ENCODE results near the gene TP53BP2. TPM values are rescaled to one million over a fixed set of nuclear protein-coding genes. Genes with fewer than 3 reads are reported as not detected.

The TP53BP2 gene
- total RNA-seq, 1 donor from 2014 or later = 46.6 TPM

DNA sequence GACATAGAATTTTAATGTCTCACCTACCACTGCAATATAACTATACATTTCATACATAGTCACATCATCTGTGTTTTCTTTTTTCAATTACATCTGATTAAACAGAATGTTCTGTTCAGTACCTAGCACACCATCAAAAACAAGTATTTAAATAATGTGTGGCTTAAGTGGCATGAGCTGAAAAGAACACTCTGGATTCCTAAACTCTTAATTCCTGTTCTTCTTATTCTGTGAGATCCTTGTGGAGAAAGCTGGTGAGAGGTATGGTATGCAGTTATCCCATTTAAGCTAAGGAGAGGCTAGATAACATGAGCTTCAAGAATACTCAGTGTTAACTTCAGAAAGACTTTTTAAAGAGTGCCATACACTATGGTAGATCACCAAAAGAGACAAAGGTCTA is 5.5 kb downstream of the TP53BP2 start:
- Histone ChIP-seq H3K4me3 (ENCODE audit: insufficient read depth, low read depth, low read length) (no peak overlapping the region), H3K9me3 (ENCODE audit: insufficient read depth, low read depth, low read length) (no peaks in the 10 kb centered on the region), H4K20me1 (ENCODE audit: insufficient read depth, low read length) (peaks cover 79% of the 10 kb centered on the region), H3K27ac (ENCODE audit: low read depth, low read length) (no peak overlapping the region), H3K4me1 (ENCODE audit: insufficient read depth, low read length) (peaks cover 26% of the 10 kb centered on the region), H3K4me2 (ENCODE audit: low read length) (no peak overlapping the region), H3K27me3 (ENCODE audit: insufficient read depth, low read length) (no peaks in the 10 kb centered on the region), H3K79me2 (ENCODE audit: insufficient read depth, low read length) (peaks cover 100% of the 10 kb centered on the region), H3K9ac (ENCODE audit: low read length) (peak overlapping the region; percentile 17), H3K36me3 (ENCODE audit: insufficient read depth, low read length) (no peaks in the 10 kb centered on the region), H2AFZ (ENCODE audit: low read depth, low read length) (no peak overlapping the region)
- no peak overlapping the region for H3K4me3 Mint-ChIP-seq (ENCODE audit: unreplicated experiment)
- no peaks in the 10 kb centered on the region for H3K27me3 Mint-ChIP-seq (ENCODE audit: low read depth, unreplicated experiment)
- FAIRE-seq (no peak), DNase-seq (ENCODE audit: low read depth) (no peak)
- no peak for TF ChIP-seq EZH2 (IDR thresholded peaks at IDR 0.05; ENCODE audit: insufficient read depth, low read length)
- TF ChIP-seq, protein P1, sequence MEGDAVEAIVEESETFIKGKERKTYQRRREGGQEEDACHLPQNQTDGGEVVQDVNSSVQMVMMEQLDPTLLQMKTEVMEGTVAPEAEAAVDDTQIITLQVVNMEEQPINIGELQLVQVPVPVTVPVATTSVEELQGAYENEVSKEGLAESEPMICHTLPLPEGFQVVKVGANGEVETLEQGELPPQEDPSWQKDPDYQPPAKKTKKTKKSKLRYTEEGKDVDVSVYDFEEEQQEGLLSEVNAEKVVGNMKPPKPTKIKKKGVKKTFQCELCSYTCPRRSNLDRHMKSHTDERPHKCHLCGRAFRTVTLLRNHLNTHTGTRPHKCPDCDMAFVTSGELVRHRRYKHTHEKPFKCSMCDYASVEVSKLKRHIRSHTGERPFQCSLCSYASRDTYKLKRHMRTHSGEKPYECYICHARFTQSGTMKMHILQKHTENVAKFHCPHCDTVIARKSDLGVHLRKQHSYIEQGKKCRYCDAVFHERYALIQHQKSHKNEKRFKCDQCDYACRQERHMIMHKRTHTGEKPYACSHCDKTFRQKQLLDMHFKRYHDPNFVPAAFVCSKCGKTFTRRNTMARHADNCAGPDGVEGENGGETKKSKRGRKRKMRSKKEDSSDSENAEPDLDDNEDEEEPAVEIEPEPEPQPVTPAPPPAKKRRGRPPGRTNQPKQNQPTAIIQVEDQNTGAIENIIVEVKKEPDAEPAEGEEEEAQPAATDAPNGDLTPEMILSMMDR (IDR thresholded peaks at IDR 0.05; ENCODE audit: insufficient read depth, low read depth, low read length) = no peak
- no peak overlapping the region for H3K27ac Mint-ChIP-seq (ENCODE audit: unreplicated experiment)
- H3K9me3 Mint-ChIP-seq (ENCODE audit: unreplicated experiment) = no peaks in the 10 kb centered on the region
- no peaks in the 10 kb centered on the region for H3K36me3 Mint-ChIP-seq (ENCODE audit: low read depth, unreplicated experiment)
- H3K4me1 Mint-ChIP-seq (ENCODE audit: low read depth, unreplicated experiment) = peaks cover 13% of the 10 kb centered on the region

DNA sequence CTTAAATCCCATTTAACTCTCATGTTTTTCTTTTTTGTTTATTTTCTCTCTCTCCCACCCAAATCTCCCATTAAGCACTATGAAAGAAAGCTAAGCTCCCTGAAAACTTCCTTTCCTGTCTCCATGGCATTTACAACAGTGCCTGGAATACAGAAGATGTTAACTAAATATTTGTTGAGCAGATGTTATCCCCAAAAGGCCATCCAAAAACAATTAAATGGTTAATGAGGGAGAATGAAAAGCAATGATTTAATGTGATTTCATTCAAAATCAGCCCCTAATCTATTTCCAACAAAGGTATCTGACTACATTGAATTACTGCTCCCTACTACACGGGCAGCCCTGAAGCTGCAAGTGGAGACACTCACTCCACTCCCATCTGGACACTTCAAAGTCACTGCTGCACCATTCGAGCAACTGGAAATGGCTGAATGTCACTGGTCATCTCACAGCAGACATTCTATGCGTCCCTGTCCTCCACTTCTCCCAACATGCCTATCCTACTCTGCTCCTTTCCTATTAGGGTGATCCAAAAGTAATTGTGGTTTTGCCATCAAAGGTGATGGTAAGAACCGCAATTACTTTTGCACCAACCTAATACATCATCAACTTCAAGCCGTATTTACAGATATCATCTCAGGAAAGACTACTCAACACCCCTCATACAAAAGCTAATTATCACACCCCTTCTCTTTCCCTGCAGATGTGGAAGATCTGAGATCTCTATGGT is 7.5 kb downstream of the TP53BP2 start:
- no peak overlapping the region for H3K27ac ChIP-seq (ENCODE audit: low read depth, low read length)
- H3K4me3 ChIP-seq (ENCODE audit: insufficient read depth, low read depth, low read length) = no peak overlapping the region
- no peaks in the 10 kb centered on the region for H3K27me3 Mint-ChIP-seq (ENCODE audit: low read depth, unreplicated experiment)
- no peak overlapping the region for H3K9ac ChIP-seq (ENCODE audit: low read length)
- no peak overlapping the region for H2AFZ ChIP-seq (ENCODE audit: low read depth, low read length)
- peak overlapping the region; percentile 17 for H3K4me3 Mint-ChIP-seq (ENCODE audit: unreplicated experiment)
- peaks cover 100% of the 10 kb centered on the region for H3K79me2 ChIP-seq (ENCODE audit: insufficient read depth, low read length)
- H3K4me1 Mint-ChIP-seq (ENCODE audit: low read depth, unreplicated experiment) = peaks cover 11% of the 10 kb centered on the region
- TF ChIP-seq, protein P1 (IDR thresholded peaks at IDR 0.05; ENCODE audit: insufficient read depth, low read depth, low read length) = no peak
- TF ChIP-seq EZH2 (IDR thresholded peaks at IDR 0.05; ENCODE audit: insufficient read depth, low read length) = no peak
- no peak for FAIRE-seq
- peak overlapping the region; percentile 49 for H3K27ac Mint-ChIP-seq (ENCODE audit: unreplicated experiment)
- H4K20me1 ChIP-seq (ENCODE audit: insufficient read depth, low read length) = peaks cover 80% of the 10 kb centered on the region
- no peaks in the 10 kb centered on the region for H3K9me3 ChIP-seq (ENCODE audit: insufficient read depth, low read depth, low read length)
- no peaks in the 10 kb centered on the region for H3K27me3 ChIP-seq (ENCODE audit: insufficient read depth, low read length)
- no peaks in the 10 kb centered on the region for H3K9me3 Mint-ChIP-seq (ENCODE audit: unreplicated experiment)
- peaks cover 21% of the 10 kb centered on the region for H3K4me1 ChIP-seq (ENCODE audit: insufficient read depth, low read length)
- no peaks in the 10 kb centered on the region for H3K36me3 ChIP-seq (ENCODE audit: insufficient read depth, low read length)
- no peak for DNase-seq (ENCODE audit: low read depth)
- no peaks in the 10 kb centered on the region for H3K36me3 Mint-ChIP-seq (ENCODE audit: low read depth, unreplicated experiment)
- no peak overlapping the region for H3K4me2 ChIP-seq (ENCODE audit: low read length)

DNA sequence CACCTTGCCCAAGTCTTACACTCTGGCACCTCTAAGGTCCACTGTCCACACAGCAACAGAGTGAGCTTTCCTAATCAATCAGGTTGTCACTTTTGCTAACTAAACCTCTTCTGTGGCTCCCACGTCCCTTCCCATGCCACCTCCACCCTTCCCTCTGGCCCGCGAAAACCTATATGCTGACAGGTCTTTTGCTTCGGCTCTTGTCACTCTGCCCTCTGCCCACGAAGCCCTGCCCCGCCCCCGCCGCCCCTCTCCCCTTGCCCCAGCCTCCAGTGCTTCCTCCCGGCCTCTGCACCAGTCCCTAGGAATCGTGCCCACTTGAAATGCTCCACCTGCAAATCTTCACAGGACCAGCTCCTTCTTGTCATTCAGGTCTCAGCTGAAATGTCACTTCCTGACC is 8.1 kb downstream of the TP53BP2 start:
- Histone ChIP-seq H3K4me2 (ENCODE audit: low read length) (no peak overlapping the region), H3K27ac (ENCODE audit: low read depth, low read length) (no peak overlapping the region), H3K4me3 (ENCODE audit: insufficient read depth, low read depth, low read length) (no peak overlapping the region), H2AFZ (ENCODE audit: low read depth, low read length) (no peak overlapping the region), H3K36me3 (ENCODE audit: insufficient read depth, low read length) (no peaks in the 10 kb centered on the region), H3K4me1 (ENCODE audit: insufficient read depth, low read length) (peaks cover 22% of the 10 kb centered on the region), H4K20me1 (ENCODE audit: insufficient read depth, low read length) (peaks cover 78% of the 10 kb centered on the region), H3K27me3 (ENCODE audit: insufficient read depth, low read length) (no peaks in the 10 kb centered on the region), H3K9me3 (ENCODE audit: insufficient read depth, low read depth, low read length) (no peaks in the 10 kb centered on the region), H3K79me2 (ENCODE audit: insufficient read depth, low read length) (peaks cover 100% of the 10 kb centered on the region), H3K9ac (ENCODE audit: low read length) (no peak overlapping the region)
- Mint-ChIP-seq H3K4me3 (ENCODE audit: unreplicated experiment) (peak overlapping the region; percentile 17), H3K27ac (ENCODE audit: unreplicated experiment) (peak overlapping the region; percentile 49), H3K27me3 (ENCODE audit: low read depth, unreplicated experiment) (no peaks in the 10 kb centered on the region), H3K9me3 (ENCODE audit: unreplicated experiment) (no peaks in the 10 kb centered on the region), H3K4me1 (ENCODE audit: low read depth, unreplicated experiment) (peaks cover 11% of the 10 kb centered on the region), H3K36me3 (ENCODE audit: low read depth, unreplicated experiment) (no peaks in the 10 kb centered on the region)
- no peak for TF ChIP-seq EZH2 (IDR thresholded peaks at IDR 0.05; ENCODE audit: insufficient read depth, low read length)
- TF ChIP-seq, protein P1 (IDR thresholded peaks at IDR 0.05; ENCODE audit: insufficient read depth, low read depth, low read length) = no peak
- DNase-seq (ENCODE audit: low read depth) (no peak), FAIRE-seq (no peak)

Measured in astrocyte (in vitro differentiated cells and primary cell).